ENCODE data around the gene VRK2. TPM values are rescaled to one million over a fixed set of nuclear protein-coding genes. Genes with fewer than 3 reads are reported as not detected.
A peak's percentile ranks its signal among the peaks of the same experiment; 100 is the strongest.

Gene VRK2
- total RNA-seq (10 to 100 TPM; 10.5 to 19.8 (median 16.3) TPM), polyA plus RNA-seq (10 to 100 TPM in 1 of 2 donors, 1 to 10 TPM in 1; 7.3 to 18.5 TPM)
- long read RNA-seq, donor 1, transcript VRK2-201 (13 exons, 1,888 nt), result major isoform, 5 of 20 reads
- long read RNA-seq, donor 1, partial matches to known transcripts, result 7 of 20 reads
- long read RNA-seq, donor 1, other reads (novel, unspliced or antisense), result 8 of 20 reads
- long read RNA-seq, donor 2, partial matches to known transcripts, result 0 of 58 reads
- long read RNA-seq, donor 2, other reads (novel, unspliced or antisense), result 55 of 58 reads
- long read RNA-seq, donor 3, partial matches to known transcripts, result 12 of 21 reads
- long read RNA-seq, donor 3, other reads (novel, unspliced or antisense), result 6 of 21 reads

- peak in 2 of 3 donors; percentile 13 to 27 for TF ChIP-seq CTCF (IDR thresholded peaks at IDR 0.05)
- TF ChIP-seq POLR2A (IDR thresholded peaks at IDR 0.05), result peak; percentile 44
- no peak for TF ChIP-seq EP300 (IDR thresholded peaks at IDR 0.05)
- H3K4me3 ChIP-seq, result peak within 1 kb of the TSS; percentile 79
- 0 to 1% (median 1%) methylated on average over 59 to 76 of the region's 76 CpGs for WGBS, 3 donors
- peaks cover 2% of the 10 kb centered on the region for H3K4me1 ChIP-seq (ENCODE audit: insufficient read depth)
- H3K27me3 ChIP-seq, result no peaks in the 10 kb centered on the region
- intact Hi-C loops (cut with DNase I), result no loop called here
- H3K9me3 ChIP-seq, result no peaks in the 10 kb centered on the region
- no peaks in the 10 kb centered on the region for H3K36me3 ChIP-seq
- peak; percentile 82 to 90 (median 84) for DNase-seq
- H3K27ac ChIP-seq, result peak within 1 kb of the TSS; percentile 92 to 97
These were observed at the start of gene VRK2 for GRCh38 chr2:58046585-58047372. Gene VRK2, plus strand, starts transcription at chr2:58046806. Its CDS starts 2,026 bp downstream, at chr2:58048832.

DNA sequence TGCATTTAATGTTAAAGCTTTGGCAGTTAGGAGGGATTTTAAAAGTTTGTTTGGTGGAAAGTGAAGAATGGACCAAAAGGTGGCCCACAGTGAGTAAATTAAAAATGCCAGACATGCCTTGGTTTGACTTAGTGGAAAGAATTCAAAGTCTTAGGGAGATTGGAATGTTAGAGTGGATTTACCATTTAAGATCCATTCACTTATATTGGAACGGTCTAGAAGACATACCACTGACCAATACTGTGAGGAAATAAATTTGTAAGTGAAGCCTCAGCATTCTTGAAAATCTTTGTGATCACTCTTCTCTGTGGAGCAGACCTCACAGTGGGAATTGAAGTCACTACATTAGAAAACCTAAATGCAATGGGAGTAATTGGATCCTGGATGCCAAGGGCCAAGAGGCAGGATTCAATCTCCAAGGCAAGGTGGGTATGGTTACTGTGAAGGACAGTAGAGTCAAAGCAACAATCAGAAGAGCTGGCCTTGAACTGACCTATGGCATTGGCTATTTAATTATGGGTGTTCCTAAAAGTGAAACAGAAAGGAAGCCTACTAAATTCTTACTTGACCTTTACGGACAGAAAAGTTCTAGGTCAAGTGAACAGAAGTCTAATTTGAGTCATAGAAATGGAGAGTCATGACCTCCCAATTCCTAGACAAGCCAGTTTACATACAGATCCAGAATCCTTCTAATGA lies 40.2 kb upstream of the VRK2 start:
- no peak for DNase-seq
- 81 to 89% (median 83%) methylated on average over 2 of the region's 2 CpGs for WGBS, 3 donors
- TF ChIP-seq POLR2A (IDR thresholded peaks at IDR 0.05) (no peak), CTCF (IDR thresholded peaks at IDR 0.05) (no peak), EP300 (IDR thresholded peaks at IDR 0.05) (no peak)
- Histone ChIP-seq H3K9me3 (no peaks in the 10 kb centered on the region), H3K36me3 (no peaks in the 10 kb centered on the region), H3K4me3 (no peak overlapping the region), H3K27me3 (no peaks in the 10 kb centered on the region), H3K27ac (no peak overlapping the region), H3K4me1 (ENCODE audit: insufficient read depth) (no peaks in the 10 kb centered on the region)
- intact Hi-C loops (cut with DNase I), result no loop called here

- no peak for DNase-seq
- WGBS, 3 donors, result 83 to 88% (median 86%) methylated on average over 1 of the region's 1 CpG
- no peak for TF ChIP-seq CTCF (IDR thresholded peaks at IDR 0.05)
- TF ChIP-seq EP300 (IDR thresholded peaks at IDR 0.05), result no peak
- no peak for TF ChIP-seq POLR2A (IDR thresholded peaks at IDR 0.05)
- H3K27me3 ChIP-seq, result no peaks in the 10 kb centered on the region
- intact Hi-C loops (cut with DNase I), result no loop called here
- no peaks in the 10 kb centered on the region for H3K36me3 ChIP-seq
- H3K9me3 ChIP-seq, result no peaks in the 10 kb centered on the region
- no peak overlapping the region for H3K27ac ChIP-seq
- no peak overlapping the region for H3K4me3 ChIP-seq
- no peaks in the 10 kb centered on the region for H3K4me1 ChIP-seq (ENCODE audit: insufficient read depth)
These were observed 39.7 kb upstream of the VRK2 start for GRCh38 chr2:58006952-58007284.

DNA sequence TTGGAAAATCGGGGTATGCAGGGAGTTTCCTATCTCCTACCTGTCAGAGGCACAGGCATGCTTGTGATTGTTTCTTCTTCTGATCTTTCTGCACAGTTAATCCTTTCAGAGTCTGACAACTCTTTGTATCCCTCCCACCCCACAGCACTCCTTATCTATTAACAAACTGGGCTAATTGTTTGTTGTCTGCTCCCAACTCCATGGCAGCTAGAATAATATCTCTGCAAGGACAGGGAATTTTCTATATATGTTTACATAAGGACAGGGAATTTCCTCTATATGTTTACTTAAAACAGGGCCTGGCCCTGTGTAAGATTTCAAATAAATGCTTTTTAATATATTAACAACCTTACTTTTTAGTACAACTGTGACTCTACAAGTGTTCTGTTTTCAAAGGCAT lies 36.0 kb upstream of the VRK2 start:
- DNase-seq, result no peak
- Histone ChIP-seq H3K9me3 (no peaks in the 10 kb centered on the region), H3K27ac (no peak overlapping the region), H3K4me3 (no peak overlapping the region), H3K4me1 (ENCODE audit: insufficient read depth) (no peaks in the 10 kb centered on the region), H3K36me3 (no peaks in the 10 kb centered on the region), H3K27me3 (no peaks in the 10 kb centered on the region)
- no peak for TF ChIP-seq CTCF (IDR thresholded peaks at IDR 0.05)
- no peak for TF ChIP-seq POLR2A (IDR thresholded peaks at IDR 0.05)
- TF ChIP-seq EP300 (IDR thresholded peaks at IDR 0.05), result no peak
- 57 to 68% (median 60%) methylated on average over 1 of the region's 1 CpG for WGBS, 3 donors
- intact Hi-C loops (cut with DNase I), result no loop called here
